Esophagus squamous epithelium (tissue), 5 donors: ENCODE data around the gene F7. TPM values are rescaled to one million over a fixed set of nuclear protein-coding genes. Genes with fewer than 3 reads are reported as not detected.

ENCODE experiments used
- DNase-seq: peaks from one replicate; lab custom pipeline; 2025; lab: John Stamatoyannopoulos, UW
- H3K27ac ChIP-seq, 4 donors: fragments of 200-600 bp; sonication (generic); one replicate each; pipeline ENCODE4 v1.5.1; 2016 to 2019; ENCODE audit warnings: mild to moderate bottlenecking in 1 of 4
- H3K27me3 ChIP-seq, 4 donors: fragments of 200-600 bp; sonication (generic); 1 replicate in 3 of 4; 2 replicates in 1 of 4; pipeline versions ENCODE4 v1.5.1 to v1.6.0; 2017 to 2021; ENCODE audit warnings: antibody characterized with exemption in 1 of 4
- H3K36me3 ChIP-seq, 3 donors: fragments of 200-600 bp; sonication (generic); one replicate each; pipeline ENCODE4 v1.5.1; 2016 to 2019
- H3K4me1 ChIP-seq, 3 donors: fragments of 200-600 bp; sonication (generic); one replicate each; pipeline ENCODE4 v1.5.1; 2017 to 2019
- H3K4me3 ChIP-seq, 4 donors: fragments of 200-600 bp; sonication (generic); 1 replicate in 3 of 4; 2 replicates in 1 of 4; pipeline ENCODE4 v1.5.1; 2016 to 2019; ENCODE audit warnings: mild to moderate bottlenecking in 2 of 4, moderate library complexity in 1 of 4
- H3K9me3 ChIP-seq, 3 donors: fragments of 200-600 bp; sonication (generic); one replicate each; pipeline ENCODE4 v1.5.1; 2016 to 2019
- POLR2A ChIP-seq, 4 donors: fragments of 450-650 bp; IDR thresholded peaks; one replicate each; pipeline ENCODE4 v1.6.1; 2017; ENCODE audit warnings: antibody characterized with exemption in 4 of 4, mild to moderate bottlenecking in 4 of 4, moderate library complexity in 3 of 4
- WGBS, 2 donors: methylation state at CpG; one replicate each; pipeline ENCODE4 v1.1.5; 2018; 5-methylcytosine and 5-hydroxymethylcytosine counted together
- intact Hi-C: fragments of 100-400 bp; cut with DNase I; formaldehyde crosslinking; loops from one replicate; pipeline ENCODE4 v1.15.0; 2022
- total RNA-seq, 4 donors: library from RNA; depleted of rRNA; stranded (reverse); fragments of >200 nt; gene quantifications; one replicate each; pipeline ENCODE4 v1.1.0, GENCODE V29; 2016
- TF ChIP-seq, protein P1 (sequence below), 6 experiments: fragments of 450-650 bp in 4 of 6; fragments of 200-600 bp in 2 of 6; sonication (generic) in 2 of 6; IDR thresholded peaks; one replicate each; pipeline ENCODE4 v1.5.1; 2016 to 2019; ENCODE audit warnings: antibody characterized with exemption in 6 of 6, mild to moderate bottlenecking in 4 of 6, moderate library complexity in 4 of 6
- donor health status: DM: yes; HTN: yes; CAD: no.

The F7 gene
- total RNA-seq, 4 donors from 2014 or later, result not detected

DNA sequence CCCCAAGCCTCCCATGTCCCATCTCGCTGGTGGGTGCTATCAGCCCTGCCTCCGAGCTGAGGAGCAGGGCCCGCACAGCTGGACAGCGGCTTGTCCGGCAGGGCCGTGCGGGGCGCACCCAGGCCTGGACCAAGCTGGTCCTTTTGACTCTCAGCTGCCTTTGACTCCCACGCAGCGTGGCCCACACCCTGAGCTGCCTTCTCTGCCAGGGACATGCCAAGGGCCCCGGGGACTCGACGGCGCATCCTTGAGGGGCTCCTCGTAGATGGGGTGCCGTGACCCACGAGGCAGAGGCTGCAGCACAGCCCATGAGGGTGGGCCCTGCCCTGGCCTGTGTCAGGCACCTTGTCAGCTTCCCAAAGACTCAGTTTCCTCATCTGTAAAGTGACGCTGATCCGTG lies 38.8 kb upstream of the F7 start:
- peaks cover 0 to 55% (median 0%) of the 10 kb centered on the region in 3 donors for H3K36me3 ChIP-seq
- TF ChIP-seq, protein P1, sequence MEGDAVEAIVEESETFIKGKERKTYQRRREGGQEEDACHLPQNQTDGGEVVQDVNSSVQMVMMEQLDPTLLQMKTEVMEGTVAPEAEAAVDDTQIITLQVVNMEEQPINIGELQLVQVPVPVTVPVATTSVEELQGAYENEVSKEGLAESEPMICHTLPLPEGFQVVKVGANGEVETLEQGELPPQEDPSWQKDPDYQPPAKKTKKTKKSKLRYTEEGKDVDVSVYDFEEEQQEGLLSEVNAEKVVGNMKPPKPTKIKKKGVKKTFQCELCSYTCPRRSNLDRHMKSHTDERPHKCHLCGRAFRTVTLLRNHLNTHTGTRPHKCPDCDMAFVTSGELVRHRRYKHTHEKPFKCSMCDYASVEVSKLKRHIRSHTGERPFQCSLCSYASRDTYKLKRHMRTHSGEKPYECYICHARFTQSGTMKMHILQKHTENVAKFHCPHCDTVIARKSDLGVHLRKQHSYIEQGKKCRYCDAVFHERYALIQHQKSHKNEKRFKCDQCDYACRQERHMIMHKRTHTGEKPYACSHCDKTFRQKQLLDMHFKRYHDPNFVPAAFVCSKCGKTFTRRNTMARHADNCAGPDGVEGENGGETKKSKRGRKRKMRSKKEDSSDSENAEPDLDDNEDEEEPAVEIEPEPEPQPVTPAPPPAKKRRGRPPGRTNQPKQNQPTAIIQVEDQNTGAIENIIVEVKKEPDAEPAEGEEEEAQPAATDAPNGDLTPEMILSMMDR (IDR thresholded peaks at IDR 0.05), result no peak
- TF ChIP-seq POLR2A (IDR thresholded peaks at IDR 0.05), result no peak
- no peak overlapping the region for H3K4me3 ChIP-seq
- no peaks in the 10 kb centered on the region for H3K27me3 ChIP-seq
- 100% methylated on average over 1 of the region's 19 CpGs; no CpG with 5 or more reads in 1 of the 2 donors for WGBS, 2 donors
- no peak overlapping the region for H3K27ac ChIP-seq
- no peak for DNase-seq
- no peaks in the 10 kb centered on the region for H3K4me1 ChIP-seq
- intact Hi-C loops, result no loop called here
- H3K9me3 ChIP-seq, result no peaks in the 10 kb centered on the region

DNA sequence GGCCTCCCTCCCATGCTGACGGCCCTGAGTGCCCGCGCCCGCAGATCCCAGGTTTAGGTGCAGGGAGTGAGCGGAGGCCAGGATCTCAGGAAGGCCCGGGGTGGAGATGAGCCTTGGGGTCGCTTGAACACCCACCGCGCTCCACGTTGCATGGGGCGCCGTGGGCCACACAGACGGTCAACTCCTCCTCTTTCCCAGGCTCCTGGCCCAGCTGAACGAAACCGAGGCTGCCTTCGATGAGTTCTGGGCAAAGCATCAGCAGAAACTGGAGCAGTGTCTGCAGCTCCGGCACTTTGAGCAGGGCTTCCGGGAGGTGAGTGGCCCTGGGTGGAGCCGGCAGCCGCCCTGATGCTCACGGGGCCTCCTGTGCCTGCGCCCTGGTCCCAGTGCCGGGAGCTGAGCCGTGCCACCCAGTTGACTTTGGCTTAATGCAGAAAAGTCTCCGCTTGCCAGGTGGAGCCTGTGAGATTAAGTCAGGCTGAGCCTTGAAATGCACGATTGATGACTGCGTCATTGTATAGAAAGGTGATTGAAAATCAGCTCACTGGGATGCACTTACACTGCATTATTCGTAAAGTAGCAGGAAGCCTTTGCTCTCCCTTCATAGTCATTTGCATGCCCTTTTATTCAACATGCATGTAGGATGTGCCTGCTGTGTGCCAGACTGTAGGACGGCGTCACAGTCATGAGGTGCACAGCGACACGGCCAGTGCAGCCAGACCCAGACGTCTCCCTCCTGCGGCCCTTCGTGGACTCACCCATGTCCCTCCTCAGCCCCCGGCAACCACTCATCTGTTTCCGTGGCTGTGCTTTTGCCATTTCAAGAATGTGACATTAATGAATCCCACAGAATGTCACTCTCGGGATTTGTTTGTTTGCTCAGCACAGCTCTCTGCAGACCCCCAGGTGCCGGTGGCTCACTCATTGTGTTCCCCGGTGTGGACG lies 35.5 kb upstream of the F7 start:
- Histone ChIP-seq H3K4me3 (no peak overlapping the region), H3K27me3 (no peaks in the 10 kb centered on the region), H3K27ac (no peak overlapping the region), H3K4me1 (no peaks in the 10 kb centered on the region), H3K9me3 (no peaks in the 10 kb centered on the region), H3K36me3 (peaks cover 0 to 63% (median 0%) of the 10 kb centered on the region in 3 donors)
- intact Hi-C loops, result no loop called here
- WGBS, 2 donors, result 88% methylated on average over 19 to 21 of the region's 41 CpGs
- no peak for TF ChIP-seq POLR2A (IDR thresholded peaks at IDR 0.05)
- TF ChIP-seq, protein P1 (IDR thresholded peaks at IDR 0.05), result no peak
- DNase-seq, result no peak

DNA sequence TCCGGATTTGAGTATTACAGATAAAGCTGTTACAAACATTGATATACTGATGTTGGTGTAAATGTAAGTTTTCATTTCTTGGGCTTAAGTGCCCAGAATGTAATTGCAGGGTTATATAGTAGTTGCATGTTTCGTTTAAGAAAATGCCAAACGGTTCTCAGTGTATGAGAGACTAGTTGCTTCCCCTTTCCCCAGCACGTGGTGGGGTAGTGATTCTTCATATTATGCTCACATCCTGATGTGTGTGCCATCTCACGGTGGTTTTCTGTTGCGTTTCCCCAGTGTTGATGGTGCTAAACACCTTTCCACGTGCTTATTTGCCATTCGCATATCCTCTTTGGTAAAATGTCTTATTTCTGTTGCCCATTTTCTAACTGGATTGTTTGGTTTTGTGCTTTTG lies 34.7 kb upstream of the F7 start:
- 74 to 78% methylated on average over 7 to 8 of the region's 8 CpGs for WGBS, 2 donors
- Histone ChIP-seq H3K4me3 (no peak overlapping the region), H3K36me3 (peaks cover 0 to 63% (median 0%) of the 10 kb centered on the region in 3 donors), H3K27me3 (no peaks in the 10 kb centered on the region), H3K27ac (no peak overlapping the region), H3K4me1 (no peaks in the 10 kb centered on the region), H3K9me3 (no peaks in the 10 kb centered on the region)
- intact Hi-C loops, result no loop called here
- TF ChIP-seq, protein P1 (IDR thresholded peaks at IDR 0.05), result no peak
- TF ChIP-seq POLR2A (IDR thresholded peaks at IDR 0.05), result no peak
- no peak for DNase-seq

DNA sequence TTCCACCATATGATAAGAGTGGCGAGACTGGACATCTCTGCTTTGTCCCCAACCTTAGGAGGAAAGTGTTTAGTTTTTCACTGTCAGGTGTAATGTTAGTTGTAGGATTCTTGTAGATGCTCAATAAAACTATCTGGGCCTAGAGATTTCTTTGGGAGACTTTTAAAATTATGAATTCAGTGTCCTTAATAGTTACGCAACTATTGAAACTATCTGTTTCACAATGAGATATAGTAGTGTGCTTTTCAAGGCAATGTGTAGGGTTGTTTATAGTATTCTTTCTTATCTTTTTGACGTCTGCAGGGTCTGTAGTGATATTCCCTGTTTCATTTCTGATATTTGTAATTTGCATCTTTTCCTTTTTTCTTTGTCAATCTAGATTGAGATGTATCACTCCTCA lies 33.2 kb upstream of the F7 start:
- Histone ChIP-seq H3K27ac (no peak overlapping the region), H3K36me3 (peaks cover 0 to 66% (median 0%) of the 10 kb centered on the region in 3 donors), H3K4me3 (no peak overlapping the region), H3K9me3 (no peaks in the 10 kb centered on the region), H3K27me3 (no peaks in the 10 kb centered on the region), H3K4me1 (no peaks in the 10 kb centered on the region)
- no peak for DNase-seq
- intact Hi-C loops, result no loop called here
- 93 to 94% methylated on average over 3 of the region's 3 CpGs for WGBS, 2 donors
- TF ChIP-seq, protein P1 (IDR thresholded peaks at IDR 0.05), result no peak
- TF ChIP-seq POLR2A (IDR thresholded peaks at IDR 0.05), result no peak

DNA sequence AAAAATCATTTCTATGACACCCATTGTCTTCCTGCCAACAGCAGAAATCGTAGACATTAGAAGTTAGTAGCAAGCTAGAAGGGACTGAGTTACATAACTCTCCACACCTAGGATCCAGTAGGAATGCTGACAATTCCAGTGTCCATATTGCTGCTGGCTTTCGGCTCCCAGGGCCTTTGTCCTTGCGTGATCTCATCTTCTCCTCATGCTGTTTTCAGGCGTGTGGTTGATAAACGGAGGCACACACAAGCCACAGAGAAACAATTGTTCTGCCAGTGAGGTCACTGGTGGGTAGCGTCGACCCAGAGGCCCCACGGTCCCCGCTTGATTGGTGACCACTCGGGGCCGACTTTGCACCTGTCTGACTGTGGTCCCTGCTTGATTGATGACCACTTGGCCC lies 31.6 kb upstream of the F7 start:
- H3K27ac ChIP-seq, result no peak overlapping the region
- DNase-seq, result no peak
- no peaks in the 10 kb centered on the region for H3K9me3 ChIP-seq
- intact Hi-C loops, result no loop called here
- H3K4me1 ChIP-seq, result no peaks in the 10 kb centered on the region
- no peak overlapping the region for H3K4me3 ChIP-seq
- H3K27me3 ChIP-seq, result no peaks in the 10 kb centered on the region
- H3K36me3 ChIP-seq, result peaks cover 0 to 82% (median 0%) of the 10 kb centered on the region in 3 donors
- no peak for TF ChIP-seq POLR2A (IDR thresholded peaks at IDR 0.05)
- TF ChIP-seq, protein P1 (IDR thresholded peaks at IDR 0.05), result no peak
- 77 to 89% methylated on average over 4 to 11 of the region's 11 CpGs for WGBS, 2 donors
